Ecto neural progenitor cell (in vitro differentiated cells): ENCODE data around the gene RAD51B.

ENCODE experiments used
- DNase-seq: peaks from one replicate; pipeline ENCODE4 v3.0.0-alpha.2; 2018; ENCODE audit warnings: low spot score

The RAD51B gene

DNA sequence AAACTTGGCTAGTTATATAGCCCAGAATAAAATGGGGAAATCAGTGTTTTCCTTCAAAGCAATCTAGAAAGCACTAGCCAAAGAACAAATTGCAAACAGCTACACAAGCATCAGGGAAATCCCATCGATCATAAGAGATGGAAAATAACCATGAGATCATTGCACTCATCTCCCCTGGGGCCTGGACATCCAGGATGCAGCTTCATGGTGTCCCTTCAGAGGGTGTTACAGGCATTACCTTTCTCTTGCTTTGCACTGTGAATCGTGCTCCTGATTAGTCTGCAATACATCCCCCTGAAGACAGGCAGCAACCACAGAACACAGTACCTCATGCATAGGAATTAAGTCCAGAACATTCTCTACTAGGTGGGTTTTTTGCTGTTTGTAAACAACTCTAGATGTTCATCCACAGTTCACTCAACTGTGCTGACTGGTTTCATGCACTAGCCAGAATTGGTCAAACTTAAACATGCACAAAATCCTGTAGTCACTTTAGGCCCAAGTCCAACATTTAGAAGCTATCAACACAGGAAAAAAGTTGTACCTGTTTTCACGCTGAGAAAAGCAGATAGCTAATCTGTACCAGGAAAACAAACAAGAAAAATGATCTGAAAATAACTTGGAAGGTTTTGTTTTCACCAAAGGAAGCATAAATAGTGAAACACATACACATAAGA, 853.2 kb downstream of the RAD51B start:
- DNase-seq: no peak

DNA sequence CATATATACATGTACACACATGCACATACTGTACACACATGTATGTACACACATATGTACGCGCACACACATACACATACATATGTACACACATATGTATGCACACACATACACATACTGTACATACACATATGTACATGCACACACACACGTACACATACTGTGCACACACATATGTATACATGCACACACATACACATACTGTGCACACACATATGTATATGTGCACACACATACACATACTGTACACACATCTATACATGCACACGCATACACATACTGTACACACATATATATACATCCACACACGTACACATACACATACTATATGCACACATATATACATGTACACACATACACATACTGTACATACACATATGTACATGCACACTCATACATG, 853.9 kb downstream of the RAD51B start:
- no peak for DNase-seq

DNA sequence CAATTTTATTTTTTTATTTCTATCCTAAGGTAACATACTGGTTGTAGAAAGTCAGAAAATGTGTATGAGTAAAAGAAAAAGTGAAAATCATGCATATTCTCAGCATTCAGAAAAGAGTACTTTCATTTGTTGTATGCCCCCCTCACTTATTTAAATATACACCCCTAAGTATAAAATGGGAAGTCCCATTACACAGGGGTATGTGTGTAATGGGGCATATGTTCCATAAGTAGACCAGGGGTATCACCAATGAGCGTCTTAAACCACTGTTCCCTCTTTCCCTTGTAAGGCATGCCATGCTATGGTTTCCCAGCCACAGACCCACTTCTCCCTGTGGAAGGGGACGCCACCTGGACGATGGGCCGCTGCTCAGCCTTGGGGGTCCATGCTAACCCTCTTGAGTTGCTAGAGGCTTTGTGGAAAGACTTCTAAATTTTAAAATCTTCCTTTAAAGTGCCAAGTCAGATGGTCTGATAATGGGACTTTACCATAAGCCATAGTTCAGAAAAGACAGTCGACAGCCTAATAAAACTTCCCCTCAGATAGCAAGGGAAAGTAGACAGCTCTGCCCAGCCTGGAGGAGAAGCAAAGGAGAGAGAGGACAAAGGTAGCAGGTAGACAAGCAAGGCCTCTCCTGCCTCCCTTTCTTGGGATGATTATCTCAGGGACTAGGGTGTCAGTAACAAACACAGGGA, 855.1 kb downstream of the RAD51B start:
- DNase-seq: no peak

DNA sequence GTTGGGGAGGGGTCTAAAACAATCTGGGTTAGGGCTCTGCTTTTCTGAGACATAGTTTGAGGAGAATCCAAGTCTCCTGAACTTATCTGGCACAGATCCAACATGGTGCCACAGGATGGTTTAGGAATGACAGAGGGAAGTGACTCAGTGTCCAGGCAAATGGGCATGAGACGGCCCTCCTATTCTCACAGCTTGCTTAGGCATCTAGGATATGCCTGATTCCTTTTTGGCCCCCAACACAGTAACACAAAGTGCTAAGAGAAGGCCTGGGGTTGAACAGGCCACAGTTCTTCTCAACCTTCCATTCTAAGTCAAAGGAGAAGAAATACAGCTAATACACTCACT, 855.6 kb downstream of the RAD51B start:
- DNase-seq: no peak

DNA sequence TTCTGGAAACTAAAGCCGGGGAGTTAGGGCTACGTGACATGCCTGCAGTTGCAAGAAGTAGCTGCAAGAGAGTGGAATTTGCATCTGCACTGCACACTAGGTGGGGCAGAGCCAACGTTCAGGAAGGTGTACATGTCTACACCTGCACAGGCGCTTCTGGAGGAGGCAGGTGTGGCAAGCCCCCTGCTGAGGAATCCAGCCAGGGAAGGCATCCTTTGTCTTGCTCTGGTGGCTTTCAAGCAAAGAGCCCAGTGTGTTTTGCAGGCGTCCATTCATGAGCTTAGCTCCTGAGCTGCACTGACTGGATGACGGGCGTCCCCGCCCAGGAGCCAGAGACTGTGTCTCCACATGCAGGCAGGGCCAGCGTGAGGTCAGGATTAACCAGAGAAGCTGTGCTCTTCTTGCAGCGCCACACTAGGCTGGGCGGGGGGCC, 856.9 kb downstream of the RAD51B start:
- peak; percentile 74 for DNase-seq

DNA sequence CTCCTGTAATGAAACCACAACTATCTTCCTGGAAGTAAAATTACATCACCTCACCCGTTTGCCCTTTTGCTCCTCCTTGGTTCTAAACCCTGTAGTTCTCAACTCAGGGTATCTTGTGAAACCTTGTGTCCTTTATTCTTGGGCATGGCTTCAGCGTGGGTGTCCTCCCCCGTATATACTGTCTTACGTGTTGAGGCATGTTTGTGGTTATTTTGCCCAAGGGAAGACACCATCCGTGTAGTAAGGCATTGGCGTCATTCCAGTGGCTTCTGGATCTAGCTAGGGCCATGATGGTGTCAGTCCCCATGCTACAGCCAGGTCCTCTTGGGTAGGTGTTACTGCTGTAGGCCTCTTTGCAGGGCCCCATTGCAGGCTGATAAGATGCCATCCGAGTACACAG, 857.9 kb downstream of the RAD51B start:
- DNase-seq: no peak

DNA sequence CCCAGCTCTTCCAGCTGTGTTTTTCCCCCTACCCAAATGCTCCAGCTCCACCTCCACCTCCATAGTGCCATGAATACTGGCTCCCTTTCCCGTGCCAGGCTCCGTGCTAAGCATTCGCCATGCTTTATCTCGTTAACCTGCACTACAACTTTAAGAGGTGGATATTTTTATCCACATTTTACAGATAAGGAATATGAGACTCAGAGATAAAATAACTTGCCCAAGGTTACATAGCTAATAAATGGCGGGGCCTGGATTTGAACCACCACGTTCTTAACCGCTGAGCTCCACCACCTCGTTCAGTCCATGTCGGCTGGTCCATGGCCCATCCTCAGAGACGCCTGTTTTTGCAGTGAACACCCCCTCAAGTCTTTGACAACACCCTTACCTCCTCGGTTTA, 858.3 kb downstream of the RAD51B start:
- no peak for DNase-seq

DNA sequence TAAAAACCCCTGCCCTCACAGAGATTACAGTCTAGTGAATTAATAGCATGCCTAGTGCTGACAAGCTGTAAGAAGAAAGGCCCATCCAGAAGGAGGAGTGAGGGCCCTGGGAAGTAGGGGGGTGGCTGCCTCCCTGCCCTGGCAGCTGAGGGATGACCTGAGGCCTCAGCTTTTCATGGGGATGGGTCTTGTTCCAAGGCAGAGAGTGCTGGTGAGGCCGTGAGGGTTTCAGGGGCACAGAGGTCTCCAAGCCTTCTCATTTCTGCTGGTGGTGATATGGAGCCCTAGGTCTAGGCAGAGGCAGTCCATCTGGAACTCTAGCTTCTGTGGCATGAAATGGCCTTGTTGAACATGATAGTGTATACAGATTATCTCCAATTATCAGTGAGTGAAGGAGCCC, 858.9 kb downstream of the RAD51B start:
- no peak for DNase-seq

DNA sequence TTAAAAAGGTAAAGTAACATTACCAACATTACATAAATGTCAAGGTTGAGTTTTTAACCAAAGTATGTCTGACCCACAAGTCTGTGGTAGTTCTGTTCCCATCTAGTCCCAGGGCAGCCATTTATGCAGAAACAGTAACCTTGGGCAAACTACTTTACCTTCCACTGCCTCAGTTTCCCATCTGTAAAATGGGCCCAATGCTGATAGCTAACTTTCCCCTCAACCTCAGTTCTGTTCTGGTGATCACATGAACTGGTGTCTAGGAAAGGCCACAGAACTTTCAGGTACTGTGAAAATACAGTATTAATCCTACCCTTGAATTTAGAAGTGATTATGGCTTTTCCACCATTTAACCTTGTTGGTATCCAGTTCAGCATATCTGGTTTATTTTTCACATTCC, 859.7 kb downstream of the RAD51B start:
- DNase-seq: no peak

DNA sequence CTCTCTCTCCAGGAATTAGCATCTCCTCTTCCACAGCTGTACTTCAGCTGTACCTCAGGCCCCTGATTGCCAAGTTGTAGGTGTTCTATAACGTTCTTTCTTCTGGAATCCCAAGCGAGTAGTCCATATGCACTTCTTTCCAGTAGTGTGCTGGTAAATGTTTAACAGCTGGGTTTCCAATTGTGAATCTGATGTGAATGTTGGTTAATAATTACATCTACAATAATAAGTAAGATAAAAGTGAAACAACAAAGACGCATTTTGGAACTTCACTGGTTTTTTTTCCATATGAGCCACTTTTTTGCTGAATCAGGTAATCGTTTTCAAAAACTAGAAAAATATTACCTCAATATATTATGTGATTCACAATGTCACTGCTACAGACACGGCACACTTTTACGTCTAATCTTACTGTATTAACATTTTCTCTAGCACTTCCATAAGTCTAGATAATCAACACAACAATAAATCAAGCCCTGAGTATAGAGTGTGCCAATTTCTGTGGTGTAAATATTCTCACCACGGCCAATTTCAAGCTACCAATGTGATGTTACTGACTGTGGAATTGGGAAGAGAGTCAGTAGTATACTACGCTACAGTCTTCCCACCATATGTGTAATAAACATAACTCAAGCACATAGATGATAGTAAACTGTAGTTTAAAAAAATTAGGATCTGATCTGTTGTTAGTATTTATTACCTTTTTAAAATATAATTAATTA, 860.3 kb downstream of the RAD51B start:
- DNase-seq: no peak

DNA sequence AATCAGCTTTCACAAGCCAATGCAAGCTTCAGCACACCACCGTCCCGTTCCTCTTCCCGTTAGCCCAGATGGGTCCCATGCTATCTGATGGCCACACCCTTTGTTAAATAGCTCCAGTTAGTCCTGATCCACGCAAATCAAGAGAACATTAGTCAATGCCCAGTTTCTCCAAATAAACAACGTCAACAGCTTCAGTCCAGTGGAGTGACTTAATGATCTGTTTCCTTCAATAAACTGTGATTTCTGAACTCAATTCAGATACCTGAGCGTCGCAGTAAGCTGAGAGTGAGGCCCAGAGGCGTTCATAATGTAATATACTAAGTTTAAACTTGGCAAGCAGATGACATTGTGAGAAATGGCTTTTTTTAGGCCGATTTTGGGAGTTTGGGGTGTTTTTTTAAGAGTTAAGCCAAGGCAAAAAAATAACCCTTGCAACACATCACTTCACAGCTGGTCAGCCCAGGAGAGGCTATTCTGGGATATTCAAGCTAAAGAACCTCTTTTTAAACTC, 861.0 kb downstream of the RAD51B start:
- no peak for DNase-seq

DNA sequence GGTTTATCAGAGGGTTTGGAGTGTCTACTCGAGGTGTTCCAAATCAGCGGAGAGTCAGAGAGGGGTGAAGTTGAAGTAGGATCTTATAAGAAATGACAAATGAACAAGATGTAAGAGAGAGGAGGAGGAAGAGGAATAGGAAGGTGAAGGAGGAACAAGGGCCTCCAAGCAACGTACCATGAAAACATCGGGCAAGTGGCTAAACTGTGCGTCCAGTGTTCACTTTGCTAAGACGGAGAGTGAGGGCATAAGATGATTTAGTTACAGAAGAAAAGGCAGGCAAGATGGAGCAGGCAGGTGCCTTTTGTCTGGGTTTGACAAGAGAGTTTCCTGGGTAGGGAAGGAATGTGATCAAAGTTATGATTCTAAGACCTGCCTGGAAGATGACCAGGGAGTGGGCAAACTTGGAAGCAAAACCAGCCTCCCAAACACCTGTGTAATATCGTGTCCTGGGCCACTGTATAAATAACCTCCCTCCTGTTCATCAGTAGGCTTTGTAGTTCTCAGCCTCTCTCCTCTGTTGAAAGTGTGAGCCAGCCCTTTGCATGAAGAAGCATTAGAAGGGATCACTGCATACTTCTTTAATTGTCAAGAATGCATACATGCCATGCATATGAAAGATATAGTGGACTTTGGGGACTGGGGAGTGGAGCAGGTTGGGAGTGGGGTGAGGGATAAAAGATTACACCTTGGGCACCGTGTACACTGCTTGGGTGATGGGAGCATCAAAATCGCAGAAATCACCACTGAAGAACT, 861.9 kb downstream of the RAD51B start:
- DNase-seq: no peak

DNA sequence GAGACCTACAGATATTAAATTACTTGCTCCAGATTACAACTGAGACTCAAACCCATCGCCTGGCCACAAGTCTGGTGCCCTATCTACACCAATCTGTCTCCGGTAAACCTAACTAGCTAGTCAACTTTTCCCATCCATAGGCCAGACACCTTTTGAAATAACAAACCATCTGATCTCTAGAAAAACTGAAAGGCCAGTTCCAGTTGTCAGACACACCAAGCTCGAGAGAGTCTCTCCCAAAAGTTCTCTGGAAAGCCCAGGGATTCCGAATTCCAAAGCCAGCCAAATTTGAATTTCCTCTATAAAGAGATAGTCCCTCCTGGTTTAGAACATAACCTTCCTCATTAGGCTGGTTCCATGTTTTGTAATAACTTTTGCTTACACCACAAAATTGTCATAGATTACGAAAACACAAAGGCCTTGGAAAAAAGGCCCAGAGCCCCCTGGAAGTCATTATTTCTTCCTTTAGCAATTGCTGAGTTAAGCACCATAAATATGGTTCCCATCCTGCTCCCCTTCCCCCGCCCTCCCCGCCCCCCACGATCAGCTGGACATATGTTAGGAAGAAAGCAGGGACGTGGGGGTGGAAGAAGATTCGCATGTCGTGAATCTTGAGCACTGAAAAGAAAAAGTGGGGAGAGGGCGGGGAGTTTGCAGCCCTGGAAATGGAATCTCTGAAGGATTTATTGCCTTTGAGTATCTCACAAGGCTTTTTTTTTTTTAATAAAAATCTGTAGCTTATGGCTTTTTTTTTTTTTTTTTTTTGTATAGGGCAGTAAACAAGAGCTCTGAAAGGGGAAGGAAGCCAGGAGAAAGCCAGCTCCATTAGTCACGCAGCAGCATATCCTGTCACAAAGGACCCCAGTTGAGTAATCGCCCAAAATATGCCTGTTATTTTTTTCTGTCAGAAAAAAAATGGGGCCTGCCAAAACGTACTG, 862.9 kb downstream of the RAD51B start:
- DNase-seq: no peak

DNA sequence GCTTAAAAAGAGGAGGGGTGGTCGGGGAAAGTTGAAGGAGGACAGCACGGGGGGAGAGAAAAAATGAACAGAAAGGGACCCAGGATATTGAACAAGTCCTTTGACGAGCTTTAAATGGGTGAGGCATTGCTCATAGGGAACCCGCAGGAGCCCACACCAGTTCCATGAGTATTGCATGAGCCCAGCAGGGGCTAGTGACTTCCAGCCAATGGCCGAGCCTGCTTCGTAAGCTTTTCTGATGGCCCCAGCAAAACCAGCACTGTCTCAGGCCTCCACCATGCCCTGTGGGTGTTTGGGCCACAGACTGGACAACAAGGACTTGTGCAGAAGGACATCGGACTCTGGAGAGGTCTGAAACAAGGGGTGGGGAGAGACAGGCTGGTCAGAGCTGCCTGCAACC, 863.7 kb downstream of the RAD51B start:
- DNase-seq: no peak

DNA sequence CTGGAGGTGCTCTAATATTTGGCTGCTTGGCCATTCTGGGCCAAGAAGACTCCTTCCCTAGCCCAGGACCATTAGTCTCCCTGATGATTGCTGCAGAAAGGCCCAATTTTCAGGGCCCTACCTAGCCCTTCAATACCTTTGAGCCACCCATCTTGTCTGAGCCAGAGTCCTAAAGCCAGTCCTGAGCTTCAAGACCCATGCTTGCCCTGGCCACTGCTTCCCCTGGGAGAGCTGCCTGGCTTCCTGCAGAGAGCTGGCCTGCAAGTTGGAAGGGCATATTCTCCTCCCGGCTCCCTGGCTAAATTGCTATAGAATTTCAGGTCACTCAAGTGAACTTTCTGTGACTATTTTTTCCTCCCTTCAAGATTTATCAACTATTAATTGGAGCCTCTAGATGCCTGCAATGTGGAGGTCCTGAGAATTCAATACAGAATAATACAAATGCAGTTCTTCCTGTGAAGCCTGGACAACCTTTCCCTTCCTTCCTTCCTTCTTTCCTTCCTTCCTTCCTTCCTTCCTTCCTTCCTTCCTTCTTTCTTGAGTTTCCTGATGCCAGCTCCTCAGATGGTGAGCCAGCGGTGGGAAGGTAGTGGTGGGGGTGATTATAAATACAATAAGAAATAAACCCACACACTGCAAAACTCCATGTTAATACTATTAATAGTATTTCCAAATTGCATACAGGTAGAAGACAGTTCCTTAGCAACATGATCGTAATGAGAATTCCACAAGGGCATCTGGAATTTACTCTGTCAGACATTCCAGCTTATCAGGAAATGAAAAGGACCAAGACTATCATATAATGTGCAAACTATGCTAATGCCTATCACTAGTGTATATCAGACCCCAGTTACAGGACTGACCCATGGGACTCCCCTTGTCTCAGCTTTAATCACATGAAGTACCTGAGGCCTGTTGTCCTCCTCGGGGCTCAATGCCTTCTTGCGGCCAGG, 865.2 kb downstream of the RAD51B start:
- DNase-seq: no peak

DNA sequence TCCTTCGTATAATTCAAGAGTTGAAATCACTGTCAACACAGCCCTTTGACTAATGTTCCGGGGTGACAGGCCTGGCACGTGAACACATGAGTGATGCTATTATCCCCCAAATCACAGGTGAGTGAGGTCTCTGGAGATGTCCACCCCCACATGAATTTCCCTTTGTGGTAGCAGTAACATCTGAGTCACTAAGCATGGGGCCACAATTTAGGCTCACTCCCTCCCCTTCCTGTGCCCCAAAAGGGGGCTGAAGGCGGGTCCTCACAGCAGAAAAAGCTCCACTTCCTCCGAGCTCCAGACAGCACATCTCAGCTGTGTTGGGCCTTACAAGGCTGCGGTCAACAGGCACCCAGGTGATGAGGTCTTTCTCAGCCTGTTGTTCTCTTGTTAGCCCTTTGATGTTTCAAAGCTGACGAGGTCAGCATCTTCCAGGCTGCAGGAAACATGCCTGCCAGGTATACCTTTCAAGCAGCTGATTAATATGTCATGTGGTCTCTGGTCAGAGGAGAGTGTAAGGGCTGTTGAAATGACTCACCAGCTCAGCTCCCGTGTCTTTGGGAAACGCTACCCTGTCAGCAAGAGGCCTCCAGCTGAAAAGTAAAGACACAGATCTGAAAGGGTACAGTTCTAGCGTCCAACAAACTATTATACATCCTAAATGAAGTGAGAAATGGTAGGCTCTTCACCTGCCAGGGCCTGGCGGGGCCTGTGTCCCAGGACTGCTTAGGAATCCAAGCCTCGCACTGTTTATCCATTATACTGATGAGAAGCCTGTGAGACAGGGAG, 866.0 kb downstream of the RAD51B start:
- DNase-seq: no peak

DNA sequence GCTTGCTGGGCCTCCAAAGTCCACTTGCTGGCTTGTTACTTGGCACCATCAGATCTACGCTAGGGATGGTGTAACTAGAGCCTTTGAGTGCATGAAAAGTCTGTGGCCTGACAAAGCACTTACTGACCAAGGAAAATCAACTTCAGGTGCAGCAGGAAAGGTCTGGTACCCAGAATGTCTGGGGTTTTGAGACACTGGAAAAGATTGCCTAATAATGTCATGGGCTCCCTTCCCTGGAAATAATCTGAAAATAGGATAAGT, 866.6 kb downstream of the RAD51B start:
- no peak for DNase-seq

DNA sequence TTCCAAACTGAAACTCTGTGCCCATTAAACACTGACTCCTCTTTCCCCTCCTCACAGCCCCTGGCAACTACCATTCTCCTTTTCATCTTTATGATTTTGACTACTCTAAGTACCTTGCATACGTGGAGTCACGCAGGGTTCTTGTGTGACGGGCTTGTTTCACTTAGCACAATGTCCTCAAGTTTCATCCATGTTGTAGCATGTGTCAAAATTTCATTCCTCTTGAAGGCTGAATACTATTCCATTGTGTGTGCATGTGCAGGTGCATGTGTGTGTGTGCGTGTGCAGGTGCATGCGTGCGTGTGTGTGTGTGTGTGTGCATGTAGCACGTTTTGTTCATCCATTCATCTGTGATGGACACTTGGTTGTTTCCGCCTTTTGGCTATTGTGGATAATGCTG, 867.1 kb downstream of the RAD51B start:
- no peak for DNase-seq

DNA sequence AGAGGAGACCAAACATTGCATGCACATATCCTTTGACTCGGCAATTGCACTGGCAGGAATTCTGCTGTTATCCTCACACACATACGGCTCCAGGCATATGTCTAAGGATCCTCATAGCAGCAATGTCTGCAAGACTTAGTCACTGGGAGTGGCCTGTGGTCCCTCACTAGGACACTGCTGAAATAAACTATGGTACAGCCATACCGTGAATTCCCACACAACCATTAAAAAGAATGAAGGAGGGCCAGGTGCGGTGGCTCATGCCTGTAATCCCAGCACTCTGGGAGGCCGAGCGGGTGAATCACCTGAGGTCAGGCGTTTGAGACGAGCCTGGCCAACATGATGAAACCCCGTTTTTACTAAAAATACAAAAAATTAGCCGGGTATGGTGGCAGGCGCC, 868.2 kb downstream of the RAD51B start:
- no peak for DNase-seq
